Measurements from ENCODE around the gene ARV1. TPM values are rescaled to one million over a fixed set of nuclear protein-coding genes. Genes with fewer than 3 reads are reported as not detected.
"Not testable (repeated sequence)": the region's sequence is repeated elsewhere in the genome, so short reads cannot be mapped to it uniquely, and the experiment has no call there.

The ARV1 gene
- total RNA-seq, 2 donors from 2014 or later, result 16.0 to 23.7 TPM

GRCh38 chr1:231028682-231029081 lies 49.8 kb downstream of the ARV1 start:
- Mint-ChIP-seq H3K36me3 (ENCODE audit: insufficient read depth in 2 of 2) (no peaks in the 10 kb centered on the region), H3K27me3 (ENCODE audit: low read depth) (no peaks in the 10 kb centered on the region), H3K4me1 (ENCODE audit: low read depth) (peaks cover 10% of the 10 kb centered on the region), H3K9me3 (no peaks in the 10 kb centered on the region), H3K27ac (no peak overlapping the region), H3K4me3 (peak overlapping the region in 1 of 2 donors; percentile 40)
- DNase-seq, result no peak
- no peak for ATAC-seq (replicated peaks in 1 of 2)

GRCh38 chr1:231029247-231029646 lies 50.4 kb downstream of the ARV1 start:
- peaks cover 14% of the 10 kb centered on the region for H3K4me1 Mint-ChIP-seq (ENCODE audit: low read depth)
- not testable (repeated sequence) for ATAC-seq (replicated peaks in 1 of 2); H3K27ac Mint-ChIP-seq; H3K27me3 Mint-ChIP-seq (ENCODE audit: low read depth); H3K4me3 Mint-ChIP-seq; H3K36me3 Mint-ChIP-seq (ENCODE audit: insufficient read depth in 2 of 2); H3K9me3 Mint-ChIP-seq; DNase-seq

GRCh38 chr1:231029841-231030240 lies 50.9 kb downstream of the ARV1 start:
- Mint-ChIP-seq H3K36me3 (ENCODE audit: insufficient read depth in 2 of 2) (no peaks in the 10 kb centered on the region), H3K9me3 (no peaks in the 10 kb centered on the region), H3K4me1 (ENCODE audit: low read depth) (peaks cover 14% of the 10 kb centered on the region), H3K27ac (no peak overlapping the region), H3K4me3 (no peak overlapping the region), H3K27me3 (ENCODE audit: low read depth) (no peaks in the 10 kb centered on the region)
- ATAC-seq (replicated peaks in 1 of 2) (no peak), DNase-seq (no peak)

DNA sequence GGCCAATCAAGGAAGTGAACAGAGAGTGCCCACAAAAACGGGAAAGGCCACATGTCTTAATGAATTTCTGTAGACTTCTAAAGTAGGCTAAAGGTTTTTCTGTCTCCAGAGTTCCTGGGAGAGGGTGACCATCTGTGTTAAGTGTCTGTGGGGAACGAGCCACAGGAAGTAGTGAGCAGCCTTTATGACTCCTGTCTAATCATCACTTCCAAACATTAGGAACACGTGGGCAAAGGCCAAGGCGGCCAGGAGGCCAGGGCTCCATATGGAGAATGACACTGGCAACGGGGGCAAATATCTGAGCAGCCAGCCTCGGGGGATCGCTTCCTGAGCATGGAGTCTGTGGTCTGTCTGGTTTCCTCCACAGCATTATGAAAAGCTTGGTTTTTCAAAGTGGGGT lies 54.1 kb downstream of the ARV1 start:
- peaks cover 2% of the 10 kb centered on the region in 2 donors for H3K36me3 Mint-ChIP-seq (ENCODE audit: insufficient read depth in 2 of 2)
- no peak overlapping the region for H3K27ac Mint-ChIP-seq
- DNase-seq (no peak), ATAC-seq (replicated peaks in 1 of 2) (no peak)
- H3K27me3 Mint-ChIP-seq (ENCODE audit: low read depth), result no peaks in the 10 kb centered on the region
- H3K4me3 Mint-ChIP-seq, result no peak overlapping the region
- no peaks in the 10 kb centered on the region for H3K9me3 Mint-ChIP-seq
- H3K4me1 Mint-ChIP-seq (ENCODE audit: low read depth), result peaks cover 33% of the 10 kb centered on the region

- Mint-ChIP-seq H3K4me3 (no peak overlapping the region), H3K4me1 (ENCODE audit: low read depth) (peaks cover 37% of the 10 kb centered on the region), H3K27me3 (ENCODE audit: low read depth) (no peaks in the 10 kb centered on the region), H3K27ac (no peak overlapping the region), H3K9me3 (no peaks in the 10 kb centered on the region), H3K36me3 (ENCODE audit: insufficient read depth in 2 of 2) (peaks cover 2% of the 10 kb centered on the region in 2 donors)
- no peak for ATAC-seq (replicated peaks in 1 of 2)
- no peak for DNase-seq
These were observed 56.9 kb downstream of the ARV1 start for GRCh38 chr1:231035799-231036198.

GRCh38 chr1:231036416-231036815 lies 57.5 kb downstream of the ARV1 start:
- H3K36me3 Mint-ChIP-seq (ENCODE audit: insufficient read depth in 2 of 2), result peaks cover 2% of the 10 kb centered on the region in 2 donors
- peak overlapping the region in 1 of 2 donors; percentile 8 for H3K4me3 Mint-ChIP-seq
- ATAC-seq (replicated peaks in 1 of 2) (no peak), DNase-seq (no peak)
- H3K9me3 Mint-ChIP-seq, result no peaks in the 10 kb centered on the region
- H3K27ac Mint-ChIP-seq, result no peak overlapping the region
- peaks cover 4% of the 10 kb centered on the region for H3K27me3 Mint-ChIP-seq (ENCODE audit: low read depth)
- H3K4me1 Mint-ChIP-seq (ENCODE audit: low read depth), result peaks cover 41% of the 10 kb centered on the region

DNA sequence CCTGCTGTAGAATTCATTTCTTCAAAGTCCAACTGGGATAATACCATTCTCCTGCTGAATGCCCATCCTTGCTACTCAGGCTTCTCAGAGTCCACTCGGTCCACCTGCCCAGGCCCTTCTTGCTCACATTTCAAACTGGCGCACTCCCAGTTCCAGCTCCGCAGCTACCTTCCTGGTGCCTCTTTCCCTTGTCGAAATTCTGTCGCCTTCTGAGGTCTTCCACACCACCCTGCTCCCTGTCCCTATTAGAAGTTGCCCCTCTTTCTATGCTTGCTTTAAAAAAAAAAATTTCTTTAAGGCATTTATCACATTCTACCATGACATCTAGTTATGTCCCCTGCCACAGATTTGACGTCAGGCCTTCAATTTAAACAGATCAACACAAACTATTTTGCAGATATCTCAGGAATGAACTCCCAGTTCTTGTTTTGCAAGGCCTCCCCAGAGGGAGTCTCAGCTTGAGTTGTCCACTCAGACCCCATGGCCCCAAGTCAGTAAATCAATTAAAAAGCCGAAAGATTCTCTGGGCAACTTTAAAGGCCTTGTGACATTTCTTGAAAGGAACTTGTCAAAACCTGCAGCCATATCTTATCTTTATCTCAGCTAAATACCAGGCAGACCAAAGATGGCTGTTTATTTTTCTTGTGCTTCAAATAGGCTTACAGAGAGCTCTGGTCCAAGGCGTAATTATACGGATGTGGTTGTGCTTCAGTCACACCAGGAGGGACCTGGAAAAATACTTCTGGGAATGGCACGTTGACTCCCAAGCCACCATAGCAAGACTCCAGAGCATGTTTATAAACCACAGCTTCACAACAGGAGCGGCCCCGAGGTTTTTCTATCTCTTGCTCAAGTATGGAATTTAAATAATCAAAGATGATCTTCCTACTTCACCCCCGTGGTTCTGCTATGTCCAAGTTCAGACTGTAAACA lies 59.0 kb downstream of the ARV1 start:
- DNase-seq, result no peak

GRCh38 chr1:231039161-231040018 lies 60.5 kb downstream of the ARV1 start:
- Mint-ChIP-seq H3K4me1 (ENCODE audit: low read depth) (peaks cover 39% of the 10 kb centered on the region), H3K27me3 (ENCODE audit: low read depth) (peaks cover 6% of the 10 kb centered on the region), H3K27ac (no peak overlapping the region), H3K36me3 (ENCODE audit: insufficient read depth in 2 of 2) (peaks cover 2% of the 10 kb centered on the region in 2 donors), H3K9me3 (no peaks in the 10 kb centered on the region), H3K4me3 (peak overlapping the region; percentile 80)
- ATAC-seq (replicated peaks in 1 of 2), result peak; percentile 63 to 64
- peak; percentile 56 to 58 for DNase-seq

More for the DNA sequence above, 59.0 kb downstream of the ARV1 start:
- no peak overlapping the region for H3K27ac Mint-ChIP-seq
- peaks cover 43% of the 10 kb centered on the region for H3K4me1 Mint-ChIP-seq (ENCODE audit: low read depth)
- no peak for ATAC-seq (replicated peaks in 1 of 2)
- H3K36me3 Mint-ChIP-seq (ENCODE audit: insufficient read depth in 2 of 2), result peaks cover 2% of the 10 kb centered on the region in 2 donors
- H3K9me3 Mint-ChIP-seq, result no peaks in the 10 kb centered on the region
- H3K27me3 Mint-ChIP-seq (ENCODE audit: low read depth), result peaks cover 6% of the 10 kb centered on the region
- H3K4me3 Mint-ChIP-seq, result peak overlapping the region in 1 of 2 donors; percentile 80

- peaks cover 2% of the 10 kb centered on the region in 2 donors for H3K36me3 Mint-ChIP-seq (ENCODE audit: insufficient read depth in 2 of 2)
- no peak within 1 kb of the TSS for H3K27ac Mint-ChIP-seq
- H3K9me3 Mint-ChIP-seq, result peaks cover 0 to 3% of the 10 kb centered on the region in 2 donors
- DNase-seq (peak; percentile 74 to 78), ATAC-seq (replicated peaks in 1 of 2) (peak; percentile 84 to 85)
- H3K4me3 Mint-ChIP-seq, result peak within 1 kb of the TSS; percentile 82 to 84
- peaks cover 8% of the 10 kb centered on the region for H3K27me3 Mint-ChIP-seq (ENCODE audit: low read depth)
- peaks cover 42% of the 10 kb centered on the region for H3K4me1 Mint-ChIP-seq (ENCODE audit: low read depth)
These were observed 61.3 kb downstream of the ARV1 start, which contains the start of gene FAM89A for GRCh38 chr1:231040019-231040799. TSS of gene FAM89A (minus strand) at chr1:231040254. CDS start at chr1:231040211, 43 bp downstream.

DNA sequence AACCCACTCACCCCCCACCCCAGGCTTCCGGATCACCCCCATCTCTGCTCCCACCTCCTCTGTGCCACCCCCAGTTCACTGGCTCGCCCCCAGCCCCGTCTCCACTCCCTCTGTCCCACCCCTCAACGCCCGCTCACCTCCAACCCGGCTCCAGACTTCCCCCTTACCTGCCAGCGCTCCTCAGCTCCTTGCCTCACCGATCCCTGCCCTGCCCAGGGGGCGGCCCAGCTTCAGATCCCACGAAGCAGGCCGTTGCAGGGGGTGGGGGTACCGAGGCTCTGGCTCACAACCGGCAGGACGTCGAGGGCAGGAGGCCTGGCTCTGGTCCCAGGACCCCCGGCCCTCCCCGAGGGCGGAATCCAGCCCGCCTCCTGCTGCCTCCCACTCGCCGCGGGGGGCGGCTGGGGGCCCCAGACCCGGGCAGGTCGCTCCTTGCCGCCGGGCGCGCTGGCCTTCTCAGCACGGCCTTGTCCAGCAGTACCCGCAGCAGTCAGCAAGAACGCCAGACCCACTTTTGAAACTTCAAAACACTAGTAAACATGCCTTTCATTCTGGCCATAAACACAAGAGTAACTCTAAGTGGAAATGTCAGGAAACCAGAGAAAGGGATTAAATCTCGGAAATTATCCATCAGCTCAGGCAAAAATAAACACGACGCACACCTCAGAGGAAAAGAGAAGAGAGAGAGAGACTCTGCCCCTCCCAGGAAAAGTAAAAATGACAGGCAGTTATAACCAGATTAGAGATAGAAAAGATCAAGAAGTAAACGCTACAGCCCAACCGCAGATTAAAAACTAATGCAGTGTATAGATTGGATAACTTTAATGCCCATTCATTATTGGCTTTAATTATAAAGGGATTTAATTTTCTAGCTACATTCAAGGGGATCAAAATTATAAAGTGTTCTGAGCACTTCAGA lies 62.2 kb downstream of the ARV1 start:
- DNase-seq, result peak in 1 of 2 donors; percentile 23
- Mint-ChIP-seq H3K27me3 (ENCODE audit: low read depth) (peaks cover 16% of the 10 kb centered on the region), H3K27ac (peak overlapping the region; percentile 11), H3K9me3 (peaks cover 0 to 3% of the 10 kb centered on the region in 2 donors), H3K4me3 (peak overlapping the region; percentile 82 to 84), H3K4me1 (ENCODE audit: low read depth) (peaks cover 40% of the 10 kb centered on the region), H3K36me3 (ENCODE audit: insufficient read depth in 2 of 2) (peaks cover 0 to 2% of the 10 kb centered on the region in 2 donors)
- ATAC-seq (replicated peaks in 1 of 2), result no peak

GRCh38 chr1:231041719-231042261 lies 62.9 kb downstream of the ARV1 start:
- Mint-ChIP-seq H3K27ac (no peak overlapping the region), H3K4me1 (ENCODE audit: low read depth) (peaks cover 33% of the 10 kb centered on the region), H3K27me3 (ENCODE audit: low read depth) (peaks cover 21% of the 10 kb centered on the region), H3K4me3 (peak overlapping the region; percentile 55 to 67), H3K9me3 (peaks cover 0 to 3% of the 10 kb centered on the region in 2 donors), H3K36me3 (ENCODE audit: insufficient read depth in 2 of 2) (peaks cover 0 to 2% of the 10 kb centered on the region in 2 donors)
- DNase-seq, result no peak
- ATAC-seq (replicated peaks in 1 of 2), result no peak
